Endothelial cell of umbilical vein (primary cell): ENCODE measurements around the gene RECQL5. TPM values are rescaled to one million over a fixed set of nuclear protein-coding genes. Genes with fewer than 3 reads are reported as not detected.

Source experiments
- BruUV-seq: library from RNA; stranded (reverse); fragments of 400-500 nt; replicated peaks from 2 replicates; lab custom pipeline; 2021; lab: Mats Ljungman, UMichigan
- CTCF ChIA-PET: fragments of 300-600, 350-600 bp; sonication (Branson Sonifier 250); formaldehyde crosslinking; loops from one replicate; lab custom pipeline; 2021; ENCODE audit warnings: antibody characterized with exemption, inconsistent platforms; lab: Charles Lee
- POLR2A ChIA-PET: fragments of 300-600, 350-600 bp; sonication (Branson Sonifier 250); formaldehyde crosslinking; loops from one replicate; lab custom pipeline; 2021; ENCODE audit warnings: antibody characterized with exemption, inconsistent platforms; lab: Charles Lee
- DNase-seq: peaks from one replicate; pipeline ENCODE4 v3.0.0-alpha.2; 2011; ENCODE audit warnings: low read depth, low spot score
- FAIRE-seq: peaks from 2 replicates; lab custom pipeline; 2011; peaks lifted over from hg19 to GRCh38; lab: Jason Lieb, UNC
- H2AFZ ChIP-seq: 2 replicates; pipeline ENCODE4 v1.6.0; 2012; ENCODE audit warnings: low read depth, low read length, control low read depth, inconsistent platforms
- H3K27ac ChIP-seq: 2 replicates; pipeline ENCODE4 v1.5.1; 2011; ENCODE audit warnings: low read depth, mild to moderate bottlenecking, control low read depth, low read length, moderate library complexity; ENCODE audit not compliant: insufficient read depth
- H3K27me3 ChIP-seq, 2 experiments: 2 replicates each; pipeline versions ENCODE4 v1.6.0 to v1.6.1; 2011; ENCODE audit warnings: low read length in 2 of 2, mixed read lengths in 1 of 2; ENCODE audit not compliant: control insufficient read depth in 2 of 2, insufficient read depth in 2 of 2
- H3K36me3 ChIP-seq, 2 experiments: 2 replicates in 1 of 2; 3 replicates in 1 of 2; pipeline ENCODE4 v1.5.1; 2011; ENCODE audit warnings: low read length in 2 of 2, mild to moderate bottlenecking in 1 of 2, moderate library complexity in 1 of 2; ENCODE audit not compliant: control insufficient read depth in 2 of 2, insufficient read depth in 2 of 2; ENCODE audit errors: extremely low read depth in 1 of 2
- H3K4me1 ChIP-seq: 3 replicates; pipeline ENCODE4 v1.5.1; 2011; ENCODE audit warnings: mild to moderate bottlenecking, low read length; ENCODE audit not compliant: control insufficient read depth, insufficient read depth; ENCODE audit errors: extremely low read depth
- H3K4me2 ChIP-seq: 2 replicates; pipeline ENCODE4 v1.6.1; 2011; ENCODE audit warnings: low read length, control low read depth, mixed read lengths; ENCODE audit not compliant: insufficient read depth
- H3K4me3 ChIP-seq, 3 experiments: fragments of 200-600 bp in 1 of 3; sonication (generic), shearing (Covaris generic) in 1 of 3; replicated peaks in 1 of 3; 2 replicates each; pipeline ENCODE4 v1.5.1; 2011 to 2016; ENCODE audit warnings: control low read depth in 3 of 3, low read length in 3 of 3, mild to moderate bottlenecking in 2 of 3, inconsistent platforms in 1 of 3, low read depth in 1 of 3, moderate library complexity in 1 of 3; ENCODE audit not compliant: insufficient read depth in 1 of 3
- H3K79me2 ChIP-seq: 2 replicates; pipeline ENCODE4 v1.6.0; 2012; ENCODE audit warnings: low read length, inconsistent platforms; ENCODE audit not compliant: control insufficient read depth, insufficient read depth
- H3K9ac ChIP-seq: replicated peaks from 2 replicates; pipeline ENCODE3; 2011; ENCODE audit warnings: low read length, control low read depth; ENCODE audit not compliant: insufficient read depth; ENCODE audit errors: extremely low read depth
- H3K9me1 ChIP-seq: replicated peaks from 3 replicates; pipeline ENCODE4 v1.6.0; 2011; ENCODE audit warnings: mild to moderate bottlenecking, low read length; ENCODE audit not compliant: control insufficient read depth, insufficient read depth; ENCODE audit errors: extremely low read depth
- H3K9me3 ChIP-seq: replicated peaks from 2 replicates; pipeline ENCODE4 v1.5.1; 2012; ENCODE audit warnings: low read length, inconsistent platforms; ENCODE audit not compliant: control insufficient read depth, insufficient read depth
- H4K20me1 ChIP-seq: replicated peaks from 2 replicates; pipeline ENCODE3; 2011; ENCODE audit warnings: mild to moderate bottlenecking, low read length; ENCODE audit not compliant: control insufficient read depth, insufficient read depth; ENCODE audit errors: extremely low read depth
- EZH2 ChIP-seq: IDR thresholded peaks from 2 replicates; pipeline ENCODE4 v1.6.1; 2012; ENCODE audit warnings: borderline replicate concordance, low read depth, mild to moderate bottlenecking, moderate library complexity, low read length, inconsistent platforms; ENCODE audit not compliant: severe bottlenecking
- GATA2 ChIP-seq: IDR thresholded peaks from 2 replicates; pipeline ENCODE4 v1.7.0; 2011; ENCODE audit warnings: low read depth, mild to moderate bottlenecking, moderate library complexity, mixed read lengths, low read length; ENCODE audit not compliant: insufficient read length, insufficient read depth
- JUN ChIP-seq: IDR thresholded peaks from 2 replicates; pipeline ENCODE4 v1.6.1; 2011; ENCODE audit warnings: borderline replicate concordance, low read depth; ENCODE audit not compliant: insufficient read length, insufficient read depth
- MYC ChIP-seq: IDR thresholded peaks from one replicate; pipeline ENCODE4 v1.6.1; 2011; ENCODE audit warnings: mild to moderate bottlenecking, low read depth, low read length
- POLR2A ChIP-seq: IDR thresholded peaks from 2 replicates; pipeline ENCODE4 v1.6.1; 2012; ENCODE audit warnings: low read depth, mild to moderate bottlenecking, control low read depth, low read length
- dilution Hi-C: fragments of 300-500 bp; cut with MboI; formaldehyde crosslinking; loops from one replicate; pipeline ENCODE4 v1.15.0; 2019; ENCODE audit warnings: low sequenced_read_pairs; ENCODE audit not compliant: extremely low pct_ligation_motif_present
- intact Hi-C: fragments of 100-400 bp; cut with micrococcal nuclease; formaldehyde crosslinking; loops from one replicate; pipeline ENCODE4 v1.10.0; 2022
- polyA plus RNA-seq, 4 experiments: library from polyadenylated mRNA; depleted of rRNA in 3 of 4; stranded (reverse) in 3 of 4; unstranded in 1 of 4; fragments of >200 nt; gene quantifications; 2 replicates each; pipeline versions ENCODE4 v1.2.1 to v1.2.3, GENCODE V29; 2011 to 2012; ENCODE audit warnings: missing spikeins in 1 of 4
- total RNA-seq: library from RNA; stranded (reverse); gene quantifications from 2 replicates; pipeline ENCODE4 v1.2.3, GENCODE V29; 2021

The RECQL5 gene
- total and polyA plus RNA-seq, 2 donors (not counting 3 experiments of a cell fraction or from before 2014, with no cell fraction given): 21.3 to 30.7 TPM

- Histone ChIP-seq H3K27me3 (no peaks in the 10 kb centered on the region), H3K9me1 (no peaks in the 10 kb centered on the region), H3K4me2 (no peak overlapping the region), H3K9me3 (no peaks in the 10 kb centered on the region), H3K4me3 (no peak overlapping the region), H3K27ac (no peak overlapping the region), H3K36me3 (no peaks in the 10 kb centered on the region), H2AFZ (no peak overlapping the region), H3K79me2 (no peaks in the 10 kb centered on the region), H3K9ac (no peak overlapping the region), H4K20me1 (no peaks in the 10 kb centered on the region), H3K4me1 (peaks cover 12% of the 10 kb centered on the region)
- no TSS peak for BruUV-seq
- DNase-seq (no peak), FAIRE-seq (no peak)
- intact Hi-C loops: no loop called here
- dilution Hi-C loops: no loop called here
- POLR2A ChIA-PET: no interaction called here
- TF ChIP-seq JUN (no peak), GATA2 (no peak)
- CTCF ChIA-PET: interaction anchor here (0.6 to 16.3 kb wide), 9 partner anchors 10 to 253 kb away, joined by 3 to 625 read pairs (median 6); no protein-coding TSS in a partner anchor
These were observed 36.7 kb downstream of the RECQL5 start for GRCh38 chr17:75630071-75630917.

GRCh38 chr17:75629157-75629556, 37.8 kb downstream of the RECQL5 start:
- ChIA-PET CTCF (interaction anchor here (0.6 to 16.3 kb wide), 7 partner anchors 9 to 254 kb away, joined by 3 to 625 read pairs (median 7); no protein-coding TSS in a partner anchor), POLR2A (no interaction called here)
- no peak for FAIRE-seq
- Histone ChIP-seq H3K36me3 (no peaks in the 10 kb centered on the region), H3K4me3 (no peak overlapping the region), H3K79me2 (no peaks in the 10 kb centered on the region), H2AFZ (no peak overlapping the region), H3K9me1 (no peaks in the 10 kb centered on the region), H3K27ac (no peak overlapping the region), H3K9ac (no peak overlapping the region), H3K4me1 (peaks cover 11% of the 10 kb centered on the region), H3K4me2 (no peak overlapping the region), H3K9me3 (no peaks in the 10 kb centered on the region), H4K20me1 (no peaks in the 10 kb centered on the region), H3K27me3 (no peaks in the 10 kb centered on the region)
- intact Hi-C loops: no loop called here
- dilution Hi-C loops: no loop called here
- no peak for TF ChIP-seq JUN
- TF ChIP-seq MYC: no peak
- no peak for TF ChIP-seq EZH2
- TF ChIP-seq POLR2A: no peak
- no TSS peak for BruUV-seq
- no peak for DNase-seq
